Panc1 (cell line): ENCODE data around the gene ZKSCAN1.

Experiments
- POLR2AphosphoS5 ChIP-seq: IDR thresholded peaks from 2 replicates; pipeline ENCODE4 v1.6.1; 2012; ENCODE audit warnings: mild to moderate bottlenecking, low read depth, low read length, moderate library complexity
- SIN3A ChIP-seq: IDR thresholded peaks from 2 replicates; pipeline ENCODE4 v1.6.1; 2012; ENCODE audit warnings: low read depth, mild to moderate bottlenecking, low read length, moderate library complexity, borderline replicate concordance; ENCODE audit not compliant: insufficient read depth
- TCF7L2 ChIP-seq: IDR thresholded peaks from 2 replicates; pipeline ENCODE4 v1.6.1; 2011; ENCODE audit warnings: mild to moderate bottlenecking, low read depth, low read length, inconsistent platforms
- TF ChIP-seq, protein P1 (sequence below): fragments of 450-650 bp; IDR thresholded peaks from 2 replicates; pipeline ENCODE4 v1.5.1; 2017; ENCODE audit warnings: mild to moderate bottlenecking
- TF ChIP-seq, protein P2 (sequence below), 2 experiments: IDR thresholded peaks; 2 replicates each; pipeline ENCODE4 v1.6.1; 2011 to 2012; ENCODE audit warnings: low read depth in 2 of 2, control low read depth in 1 of 2, low read length in 1 of 2, mild to moderate bottlenecking in 1 of 2, moderate library complexity in 1 of 2; ENCODE audit not compliant: insufficient read depth in 1 of 2

DNA sequence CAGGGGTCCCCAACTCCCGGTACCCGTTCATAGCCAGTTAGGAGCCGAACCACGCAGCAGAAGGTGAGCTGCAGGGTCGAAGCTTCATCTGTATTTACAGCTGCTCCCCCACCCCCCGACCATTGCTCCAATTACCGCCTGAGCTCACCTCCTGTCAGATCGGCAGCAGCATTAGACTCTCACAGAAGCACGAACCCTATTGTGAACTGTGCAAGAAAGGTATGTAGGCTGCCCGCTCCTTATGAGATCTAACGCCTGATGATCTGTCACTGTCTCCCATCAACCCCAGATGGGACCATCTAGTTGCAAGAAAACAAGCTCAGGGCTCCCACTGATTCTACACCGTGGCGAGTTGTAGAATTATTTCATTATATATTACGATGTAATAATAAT is 24.9 kb upstream of the ZKSCAN1 start:
- TF ChIP-seq, protein P1, sequence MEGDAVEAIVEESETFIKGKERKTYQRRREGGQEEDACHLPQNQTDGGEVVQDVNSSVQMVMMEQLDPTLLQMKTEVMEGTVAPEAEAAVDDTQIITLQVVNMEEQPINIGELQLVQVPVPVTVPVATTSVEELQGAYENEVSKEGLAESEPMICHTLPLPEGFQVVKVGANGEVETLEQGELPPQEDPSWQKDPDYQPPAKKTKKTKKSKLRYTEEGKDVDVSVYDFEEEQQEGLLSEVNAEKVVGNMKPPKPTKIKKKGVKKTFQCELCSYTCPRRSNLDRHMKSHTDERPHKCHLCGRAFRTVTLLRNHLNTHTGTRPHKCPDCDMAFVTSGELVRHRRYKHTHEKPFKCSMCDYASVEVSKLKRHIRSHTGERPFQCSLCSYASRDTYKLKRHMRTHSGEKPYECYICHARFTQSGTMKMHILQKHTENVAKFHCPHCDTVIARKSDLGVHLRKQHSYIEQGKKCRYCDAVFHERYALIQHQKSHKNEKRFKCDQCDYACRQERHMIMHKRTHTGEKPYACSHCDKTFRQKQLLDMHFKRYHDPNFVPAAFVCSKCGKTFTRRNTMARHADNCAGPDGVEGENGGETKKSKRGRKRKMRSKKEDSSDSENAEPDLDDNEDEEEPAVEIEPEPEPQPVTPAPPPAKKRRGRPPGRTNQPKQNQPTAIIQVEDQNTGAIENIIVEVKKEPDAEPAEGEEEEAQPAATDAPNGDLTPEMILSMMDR: no peak
- TF ChIP-seq, protein P2, sequence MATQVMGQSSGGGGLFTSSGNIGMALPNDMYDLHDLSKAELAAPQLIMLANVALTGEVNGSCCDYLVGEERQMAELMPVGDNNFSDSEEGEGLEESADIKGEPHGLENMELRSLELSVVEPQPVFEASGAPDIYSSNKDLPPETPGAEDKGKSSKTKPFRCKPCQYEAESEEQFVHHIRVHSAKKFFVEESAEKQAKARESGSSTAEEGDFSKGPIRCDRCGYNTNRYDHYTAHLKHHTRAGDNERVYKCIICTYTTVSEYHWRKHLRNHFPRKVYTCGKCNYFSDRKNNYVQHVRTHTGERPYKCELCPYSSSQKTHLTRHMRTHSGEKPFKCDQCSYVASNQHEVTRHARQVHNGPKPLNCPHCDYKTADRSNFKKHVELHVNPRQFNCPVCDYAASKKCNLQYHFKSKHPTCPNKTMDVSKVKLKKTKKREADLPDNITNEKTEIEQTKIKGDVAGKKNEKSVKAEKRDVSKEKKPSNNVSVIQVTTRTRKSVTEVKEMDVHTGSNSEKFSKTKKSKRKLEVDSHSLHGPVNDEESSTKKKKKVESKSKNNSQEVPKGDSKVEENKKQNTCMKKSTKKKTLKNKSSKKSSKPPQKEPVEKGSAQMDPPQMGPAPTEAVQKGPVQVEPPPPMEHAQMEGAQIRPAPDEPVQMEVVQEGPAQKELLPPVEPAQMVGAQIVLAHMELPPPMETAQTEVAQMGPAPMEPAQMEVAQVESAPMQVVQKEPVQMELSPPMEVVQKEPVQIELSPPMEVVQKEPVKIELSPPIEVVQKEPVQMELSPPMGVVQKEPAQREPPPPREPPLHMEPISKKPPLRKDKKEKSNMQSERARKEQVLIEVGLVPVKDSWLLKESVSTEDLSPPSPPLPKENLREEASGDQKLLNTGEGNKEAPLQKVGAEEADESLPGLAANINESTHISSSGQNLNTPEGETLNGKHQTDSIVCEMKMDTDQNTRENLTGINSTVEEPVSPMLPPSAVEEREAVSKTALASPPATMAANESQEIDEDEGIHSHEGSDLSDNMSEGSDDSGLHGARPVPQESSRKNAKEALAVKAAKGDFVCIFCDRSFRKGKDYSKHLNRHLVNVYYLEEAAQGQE (IDR thresholded peaks at IDR 0.05; ENCODE audit: insufficient read depth in 1 of 2, low read depth in 2 of 2, low read length in 1 of 2): no peak
- TF ChIP-seq POLR2AphosphoS5: no peak
- no peak for TF ChIP-seq SIN3A
- no peak for TF ChIP-seq TCF7L2
